Urothelium cell line (cell line): ENCODE data around the gene COL1A1.

Source experiments
- DNase-seq: peaks from one replicate; pipeline ENCODE4 v3.0.0; 2011; ENCODE audit warnings: low spot score, mixed read lengths
- FAIRE-seq: peaks from 2 replicates; lab custom pipeline; 2011; peaks lifted over from hg19 to GRCh38; lab: Jason Lieb, UNC

The COL1A1 gene

GRCh38 chr17:50187751-50188530 lies 13.5 kb downstream of the COL1A1 start:
- DNase-seq: no peak
- FAIRE-seq: no peak

- DNase-seq: no peak
- FAIRE-seq: no peak
These were observed 14.1 kb downstream of the COL1A1 start for GRCh38 chr17:50187394-50187725.

- FAIRE-seq (no peak), DNase-seq (no peak)
These were observed 14.6 kb downstream of the COL1A1 start for GRCh38 chr17:50186661-50187393.

GRCh38 chr17:50185631-50186471 lies 15.6 kb downstream of the COL1A1 start:
- DNase-seq (no peak), FAIRE-seq (no peak)

- no peak for DNase-seq
These were observed 16.6 kb downstream of the COL1A1 start for GRCh38 chr17:50184611-50185398.

GRCh38 chr17:50184064-50184463 lies 17.4 kb downstream of the COL1A1 start:
- no peak for FAIRE-seq
- DNase-seq: no peak

More at GRCh38 chr17:50184611-50185398, 16.6 kb downstream of the COL1A1 start:
- FAIRE-seq: no peak

GRCh38 chr17:50183421-50183994 lies 17.9 kb downstream of the COL1A1 start:
- FAIRE-seq: peak; percentile 91

GRCh38 chr17:50182783-50183420 lies 18.5 kb downstream of the COL1A1 start:
- no peak for FAIRE-seq
- DNase-seq: no peak

More at GRCh38 chr17:50183421-50183994, 17.9 kb downstream of the COL1A1 start:
- DNase-seq: no peak

GRCh38 chr17:50181591-50182560 lies 19.6 kb downstream of the COL1A1 start:
- peak; percentile 23 for FAIRE-seq
- DNase-seq: no peak

GRCh38 chr17:50181144-50181543 lies 20.3 kb downstream of the COL1A1 start:
- DNase-seq: no peak
- FAIRE-seq: no peak

GRCh38 chr17:50180620-50181019 lies 20.8 kb downstream of the COL1A1 start:
- FAIRE-seq: no peak
- no peak for DNase-seq

GRCh38 chr17:50180111-50180510 lies 21.3 kb downstream of the COL1A1 start:
- DNase-seq: no peak
- FAIRE-seq: peak; percentile 77

- FAIRE-seq: peak; percentile 97
- peak; percentile 95 for DNase-seq
These were observed 23.2 kb downstream of the COL1A1 start for GRCh38 chr17:50177983-50178834.

GRCh38 chr17:50177476-50177875 lies 24.0 kb downstream of the COL1A1 start:
- DNase-seq: no peak
- peak; percentile 30 for FAIRE-seq

GRCh38 chr17:50176559-50177357 lies 24.7 kb downstream of the COL1A1 start:
- DNase-seq (no peak), FAIRE-seq (peak; percentile 86)

- DNase-seq (no peak), FAIRE-seq (no peak)
These were observed 26.2 kb downstream of the COL1A1 start for GRCh38 chr17:50175035-50175807.
